H7 (cell line): ENCODE data around the gene CYP1A1. TPM values are rescaled to one million over a fixed set of nuclear protein-coding genes. Genes with fewer than 3 reads are reported as not detected.

Experiments used
- DNase-seq: peaks from one replicate; pipeline ENCODE4 v3.0.0; 2012
- H3K27me3 ChIP-seq: 2 replicates; pipeline ENCODE4 v1.6.0; 2011; ENCODE audit warnings: mild to moderate bottlenecking, low read length; ENCODE audit not compliant: control insufficient read depth, insufficient read depth
- H3K36me3 ChIP-seq: replicated peaks from 2 replicates; pipeline ENCODE4 v1.5.1; 2011; ENCODE audit warnings: low read length; ENCODE audit not compliant: control insufficient read depth, insufficient read depth
- H3K4me3 ChIP-seq: 2 replicates; pipeline ENCODE4 v1.5.1; 2011; ENCODE audit warnings: low read depth, mild to moderate bottlenecking, control low read depth, low read length, moderate library complexity; ENCODE audit not compliant: insufficient read depth
- total RNA-seq: library from RNA; depleted of rRNA; stranded (reverse); fragments of >200 nt; shearing (Covaris generic); gene quantifications from 2 replicates; pipeline ENCODE4 v1.2.3, GENCODE V29; 2014; rRNA removed

The CYP1A1 gene
- total RNA-seq, 1 experiment from 2014 or later, result 0.45 TPM

DNA sequence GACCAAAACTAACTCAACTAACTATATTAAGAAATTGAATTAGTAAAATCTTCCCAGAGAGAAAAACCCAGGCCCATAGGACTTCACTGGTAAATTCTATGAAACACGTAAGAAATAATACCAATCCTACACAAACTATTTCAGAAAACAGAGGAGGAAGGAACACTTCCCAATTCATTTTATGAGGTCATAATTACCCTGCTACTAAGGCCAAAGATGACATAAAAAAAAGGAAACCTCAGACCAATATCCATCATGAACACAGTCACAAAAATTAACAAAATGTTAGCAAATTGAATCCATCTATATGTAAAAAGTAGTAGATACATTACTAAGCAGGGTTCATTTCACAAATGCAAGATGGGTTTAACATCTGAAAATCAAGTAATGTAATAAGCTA, 33.0 kb downstream of the CYP1A1 start:
- Histone ChIP-seq H3K4me3 (no peak overlapping the region), H3K27me3 (no peaks in the 10 kb centered on the region; the same call in 1 of the 2 replicates), H3K36me3 (no peaks in the 10 kb centered on the region)
- no peak for DNase-seq

DNA sequence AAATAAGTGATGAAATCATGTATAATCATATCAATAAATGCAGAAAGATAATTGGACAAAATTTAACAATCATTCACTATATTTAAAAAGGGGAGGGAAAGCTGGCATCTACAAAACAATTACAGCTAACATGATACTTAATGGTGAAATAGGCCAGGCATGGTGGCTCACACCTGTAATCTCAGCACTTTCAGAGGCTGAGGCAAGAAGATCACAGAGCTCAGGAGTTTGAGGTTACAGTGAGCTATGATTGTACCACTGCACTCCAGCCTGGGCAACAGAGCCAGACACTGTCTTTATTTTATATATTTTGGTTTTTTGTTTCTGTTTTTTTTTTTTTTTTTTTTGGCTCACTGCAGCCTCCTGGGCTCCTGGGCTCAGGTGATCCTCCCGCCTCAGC, 41.6 kb downstream of the CYP1A1 start:
- no peak for DNase-seq
- no peaks in the 10 kb centered on the region for H3K36me3 ChIP-seq
- H3K4me3 ChIP-seq, result no peak overlapping the region
- H3K27me3 ChIP-seq, result no peaks in the 10 kb centered on the region

- Histone ChIP-seq H3K27me3 (no peaks in the 10 kb centered on the region), H3K36me3 (no peaks in the 10 kb centered on the region), H3K4me3 (no peak overlapping the region)
- no peak for DNase-seq
These were observed 42.4 kb downstream of the CYP1A1 start for GRCh38 chr15:74682954-74683353.

DNA sequence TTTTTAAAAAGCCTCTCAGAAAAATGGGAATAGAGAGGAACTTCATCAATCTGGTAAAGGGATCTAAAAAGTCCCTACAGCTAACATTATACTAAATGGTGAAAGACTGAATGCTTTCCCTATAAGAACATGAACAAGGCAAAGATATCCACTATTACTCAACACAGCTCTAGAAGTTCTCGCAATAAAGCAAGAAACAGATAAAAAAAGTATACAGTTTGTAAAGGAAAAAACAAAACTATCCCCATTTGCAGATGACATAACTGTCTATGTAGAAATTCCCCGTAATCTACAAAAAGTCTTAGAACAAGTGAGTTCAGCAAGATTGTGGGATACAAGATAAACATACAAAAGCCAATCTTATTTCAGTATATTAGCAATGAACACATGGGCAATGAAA, 44.9 kb downstream of the CYP1A1 start:
- DNase-seq, result no peak
- no peaks in the 10 kb centered on the region for H3K36me3 ChIP-seq
- no peaks in the 10 kb centered on the region for H3K27me3 ChIP-seq
- H3K4me3 ChIP-seq, result no peak overlapping the region

DNA sequence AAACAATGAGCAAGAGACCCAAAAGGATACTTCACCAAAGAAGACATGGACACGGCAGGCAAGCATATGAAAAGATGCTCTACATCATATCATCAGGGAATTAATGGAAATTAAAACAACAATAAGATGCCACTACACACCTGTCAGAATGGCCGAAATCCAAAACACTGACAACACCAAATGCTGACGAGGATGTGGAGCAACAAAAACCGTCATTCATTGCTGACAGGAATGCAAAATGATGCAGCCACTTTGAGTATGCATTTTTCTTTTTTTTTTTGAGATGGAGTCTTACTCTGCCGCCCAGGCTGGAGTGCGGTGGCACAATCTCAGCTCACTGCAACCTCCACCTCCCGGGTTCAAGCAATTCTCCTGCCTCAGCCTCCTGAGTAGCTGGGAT, 48.5 kb downstream of the CYP1A1 start:
- no peak overlapping the region for H3K4me3 ChIP-seq
- no peaks in the 10 kb centered on the region for H3K27me3 ChIP-seq

GRCh38 chr15:74674161-74674560, 51.2 kb downstream of the CYP1A1 start:
- Histone ChIP-seq H3K27me3 (no peaks in the 10 kb centered on the region), H3K36me3 (peaks cover 15% of the 10 kb centered on the region), H3K4me3 (no peak overlapping the region)
- no peak for DNase-seq

More for the DNA sequence above, 48.5 kb downstream of the CYP1A1 start:
- DNase-seq, result no peak
- H3K36me3 ChIP-seq, result peaks cover 7% of the 10 kb centered on the region

- no peak for DNase-seq
- peaks cover 12% of the 10 kb centered on the region for H3K36me3 ChIP-seq
- H3K27me3 ChIP-seq, result no peaks in the 10 kb centered on the region
- no peak overlapping the region for H3K4me3 ChIP-seq
These were observed 55.7 kb downstream of the CYP1A1 start for GRCh38 chr15:74669627-74670026.

Other genes with a start within 250 kb of the CYP1A1 start
- 65.9 and 68.0 TPM in 2 replicates for gene ARID3B, start 184.3 kb downstream of the CYP1A1 start, total RNA-seq
- gene CLK3, start 109.7 kb downstream of the CYP1A1 start, total RNA-seq, result 50.6 and 66.3 TPM in 2 replicates
- 9.4 and 9.7 TPM in 2 replicates for gene EDC3, start 29.5 kb downstream of the CYP1A1 start, total RNA-seq
- not detected in 2 replicates for gene CYP1A2, start 23.3 kb upstream of the CYP1A1 start, total RNA-seq
- 31.8 and 34.8 TPM in 2 replicates for gene CSK, start 56.6 kb upstream of the CYP1A1 start, total RNA-seq
- not detected in 2 replicates for gene LMAN1L, start 87.3 kb upstream of the CYP1A1 start, total RNA-seq
- 0.03 TPM in 1 of 2 replicates, not detected in the other for gene CPLX3, start 101.1 kb upstream of the CYP1A1 start, total RNA-seq
- gene ULK3, start 117.6 kb upstream of the CYP1A1 start, total RNA-seq, result 20.9 and 30.4 TPM in 2 replicates
- gene SCAMP2, start 147.8 kb upstream of the CYP1A1 start, total RNA-seq, result 20.8 and 22.6 TPM in 2 replicates
- gene MPI, start 164.5 kb upstream of the CYP1A1 start, total RNA-seq, result 50.9 and 64.7 TPM in 2 replicates
- gene FAM219B, start 181.3 kb upstream of the CYP1A1 start, total RNA-seq, result 52.1 and 72.0 TPM in 2 replicates
- 154 and 185 TPM in 2 replicates for gene COX5A, start 212.5 kb upstream of the CYP1A1 start, total RNA-seq
- 40.0 and 40.3 TPM in 2 replicates for gene RPP25, start 231.2 kb upstream of the CYP1A1 start, total RNA-seq